HepG2 (cell line): ENCODE measurements around the gene AFG1L.

ENCODE experiments used
- FOXM1 ChIP-seq: sonication (generic); formaldehyde crosslinking; IDR thresholded peaks from 2 replicates; pipeline ENCODE4 v1.5.0; 2020; ENCODE audit warnings: missing genetic modification reagents
- GTF2F1 ChIP-seq: fragments of 150-350 bp; IDR thresholded peaks from 2 replicates; pipeline ENCODE4 v1.6.1; 2014; ENCODE audit warnings: low read length
- HOXA5 ChIP-seq: sonication (generic); formaldehyde crosslinking; IDR thresholded peaks from 2 replicates; pipeline ENCODE4 v1.4.0; 2020; ENCODE audit warnings: missing genetic modification reagents
- SAP130 ChIP-seq: IDR thresholded peaks from 2 replicates; pipeline ENCODE4 v1.6.1; 2016; ENCODE audit warnings: low read depth
- SP4 ChIP-seq: sonication (generic); formaldehyde crosslinking; IDR thresholded peaks from 2 replicates; pipeline ENCODE4 v1.8.1; 2023; ENCODE audit warnings: mild to moderate bottlenecking, missing genetic modification reagents
- ZBTB8A ChIP-seq: sonication (generic); formaldehyde crosslinking; IDR thresholded peaks from 2 replicates; pipeline ENCODE4 v1.4.0; 2020; ENCODE audit warnings: mild to moderate bottlenecking, low read depth, missing genetic modification reagents, borderline replicate concordance
- ZFAT ChIP-seq: sonication (generic); formaldehyde crosslinking; conservative IDR thresholded peaks from 2 replicates; pipeline ENCODE4 v1.8.1; 2023; ENCODE audit warnings: missing genetic modification reagents, inconsistent platforms
- ZNF160 ChIP-seq: sonication (generic); formaldehyde crosslinking; IDR thresholded peaks from 2 replicates; pipeline ENCODE4 v1.8.0; 2022; ENCODE audit warnings: mild to moderate bottlenecking, inconsistent platforms, missing genetic modification reagents
- TF ChIP-seq, protein P1 (sequence below): sonication (generic); formaldehyde crosslinking; IDR thresholded peaks from 2 replicates; pipeline ENCODE4 v1.4.0; 2020; ENCODE audit warnings: mild to moderate bottlenecking, low read depth, missing genetic modification reagents
- TF ChIP-seq, protein P2 (sequence below): sonication (generic); formaldehyde crosslinking; IDR thresholded peaks from 2 replicates; pipeline ENCODE4 v1.5.0; 2020; ENCODE audit warnings: mild to moderate bottlenecking, missing genetic modification reagents, moderate library complexity
- TF ChIP-seq, protein P3 (sequence below): fragments of 450-650 bp; IDR thresholded peaks from 2 replicates; pipeline ENCODE4 v1.6.1; 2017; ENCODE audit warnings: mild to moderate bottlenecking

DNA sequence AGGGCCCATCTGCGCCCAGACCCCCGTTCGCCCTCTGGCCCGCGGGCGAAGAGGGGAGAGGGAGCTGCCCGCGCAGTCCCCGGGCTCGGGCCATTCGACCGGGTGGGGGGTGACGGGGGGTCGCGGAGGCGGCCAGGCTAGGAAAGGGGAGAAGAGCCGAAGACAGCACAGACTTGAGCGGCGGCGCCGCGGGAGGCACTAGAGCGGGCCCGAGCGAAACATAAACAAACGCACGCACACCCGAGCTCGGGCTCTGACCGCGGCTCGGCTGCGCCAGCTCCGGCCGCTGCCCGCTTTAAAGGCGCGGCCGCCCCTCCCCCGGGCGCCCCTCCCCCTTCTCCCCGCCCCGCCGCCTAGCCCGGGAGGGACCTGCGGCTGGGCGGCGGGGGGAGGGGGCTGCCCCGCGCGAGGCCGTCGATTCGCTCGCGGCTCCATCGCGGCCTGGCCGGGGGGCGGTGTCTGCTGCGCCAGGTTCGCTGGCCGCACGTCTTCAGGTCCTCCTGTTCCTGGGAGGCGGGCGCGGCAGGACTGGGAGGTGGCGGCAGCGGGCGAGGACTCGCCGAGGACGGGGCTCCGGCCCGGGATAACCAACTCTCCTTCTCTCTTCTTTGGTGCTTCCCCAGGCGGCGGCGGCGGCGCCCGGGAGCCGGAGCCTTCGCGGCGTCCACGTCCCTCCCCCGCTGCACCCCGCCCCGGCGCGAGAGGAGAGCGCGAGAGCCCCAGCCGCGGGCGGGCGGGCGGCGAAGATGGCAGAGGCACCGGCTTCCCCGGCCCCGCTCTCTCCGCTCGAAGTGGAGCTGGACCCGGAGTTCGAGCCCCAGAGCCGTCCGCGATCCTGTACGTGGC lies 265.8 kb downstream of the AFG1L start, which contains the start of gene FOXO3:
- no peak for TF ChIP-seq ZFAT
- no peak for TF ChIP-seq SP4
- TF ChIP-seq, protein P1, sequence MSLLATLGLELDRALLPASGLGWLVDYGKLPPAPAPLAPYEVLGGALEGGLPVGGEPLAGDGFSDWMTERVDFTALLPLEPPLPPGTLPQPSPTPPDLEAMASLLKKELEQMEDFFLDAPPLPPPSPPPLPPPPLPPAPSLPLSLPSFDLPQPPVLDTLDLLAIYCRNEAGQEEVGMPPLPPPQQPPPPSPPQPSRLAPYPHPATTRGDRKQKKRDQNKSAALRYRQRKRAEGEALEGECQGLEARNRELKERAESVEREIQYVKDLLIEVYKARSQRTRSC (CRISPR knock-in tag), result no peak
- TF ChIP-seq, protein P2, sequence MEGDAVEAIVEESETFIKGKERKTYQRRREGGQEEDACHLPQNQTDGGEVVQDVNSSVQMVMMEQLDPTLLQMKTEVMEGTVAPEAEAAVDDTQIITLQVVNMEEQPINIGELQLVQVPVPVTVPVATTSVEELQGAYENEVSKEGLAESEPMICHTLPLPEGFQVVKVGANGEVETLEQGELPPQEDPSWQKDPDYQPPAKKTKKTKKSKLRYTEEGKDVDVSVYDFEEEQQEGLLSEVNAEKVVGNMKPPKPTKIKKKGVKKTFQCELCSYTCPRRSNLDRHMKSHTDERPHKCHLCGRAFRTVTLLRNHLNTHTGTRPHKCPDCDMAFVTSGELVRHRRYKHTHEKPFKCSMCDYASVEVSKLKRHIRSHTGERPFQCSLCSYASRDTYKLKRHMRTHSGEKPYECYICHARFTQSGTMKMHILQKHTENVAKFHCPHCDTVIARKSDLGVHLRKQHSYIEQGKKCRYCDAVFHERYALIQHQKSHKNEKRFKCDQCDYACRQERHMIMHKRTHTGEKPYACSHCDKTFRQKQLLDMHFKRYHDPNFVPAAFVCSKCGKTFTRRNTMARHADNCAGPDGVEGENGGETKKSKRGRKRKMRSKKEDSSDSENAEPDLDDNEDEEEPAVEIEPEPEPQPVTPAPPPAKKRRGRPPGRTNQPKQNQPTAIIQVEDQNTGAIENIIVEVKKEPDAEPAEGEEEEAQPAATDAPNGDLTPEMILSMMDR (CRISPR knock-in tag), result no peak
- TF ChIP-seq ZBTB8A (CRISPR knock-in tag), result no peak
- TF ChIP-seq GTF2F1, result 0 out of 2 replicates have a peak, but pooled peaks have one; percentile 35
- TF ChIP-seq, protein P3, sequence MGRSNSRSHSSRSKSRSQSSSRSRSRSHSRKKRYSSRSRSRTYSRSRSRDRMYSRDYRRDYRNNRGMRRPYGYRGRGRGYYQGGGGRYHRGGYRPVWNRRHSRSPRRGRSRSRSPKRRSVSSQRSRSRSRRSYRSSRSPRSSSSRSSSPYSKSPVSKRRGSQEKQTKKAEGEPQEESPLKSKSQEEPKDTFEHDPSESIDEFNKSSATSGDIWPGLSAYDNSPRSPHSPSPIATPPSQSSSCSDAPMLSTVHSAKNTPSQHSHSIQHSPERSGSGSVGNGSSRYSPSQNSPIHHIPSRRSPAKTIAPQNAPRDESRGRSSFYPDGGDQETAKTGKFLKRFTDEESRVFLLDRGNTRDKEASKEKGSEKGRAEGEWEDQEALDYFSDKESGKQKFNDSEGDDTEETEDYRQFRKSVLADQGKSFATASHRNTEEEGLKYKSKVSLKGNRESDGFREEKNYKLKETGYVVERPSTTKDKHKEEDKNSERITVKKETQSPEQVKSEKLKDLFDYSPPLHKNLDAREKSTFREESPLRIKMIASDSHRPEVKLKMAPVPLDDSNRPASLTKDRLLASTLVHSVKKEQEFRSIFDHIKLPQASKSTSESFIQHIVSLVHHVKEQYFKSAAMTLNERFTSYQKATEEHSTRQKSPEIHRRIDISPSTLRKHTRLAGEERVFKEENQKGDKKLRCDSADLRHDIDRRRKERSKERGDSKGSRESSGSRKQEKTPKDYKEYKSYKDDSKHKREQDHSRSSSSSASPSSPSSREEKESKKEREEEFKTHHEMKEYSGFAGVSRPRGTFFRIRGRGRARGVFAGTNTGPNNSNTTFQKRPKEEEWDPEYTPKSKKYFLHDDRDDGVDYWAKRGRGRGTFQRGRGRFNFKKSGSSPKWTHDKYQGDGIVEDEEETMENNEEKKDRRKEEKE, result no peak
- no peak for TF ChIP-seq FOXM1 (CRISPR knock-in tag)
- TF ChIP-seq ZNF160 (CRISPR knock-in tag), result no peak
- TF ChIP-seq HOXA5 (CRISPR knock-in tag), result 0 out of 2 replicates have a peak, but pooled peaks have one; percentile 16
- peak; percentile 73 for TF ChIP-seq SAP130 (CRISPR knock-in tag)
